HG03095 (cell line): ENCODE results near the gene C17orf50.

ENCODE experiments used
- ATAC-seq: cut with Tn5 transposase; IDR thresholded peaks from one replicate; pipeline ENCODE4 v1.9.1; 2021; ENCODE audit warnings: moderate library complexity; ENCODE audit not compliant: unreplicated experiment

C17orf50 gene

DNA sequence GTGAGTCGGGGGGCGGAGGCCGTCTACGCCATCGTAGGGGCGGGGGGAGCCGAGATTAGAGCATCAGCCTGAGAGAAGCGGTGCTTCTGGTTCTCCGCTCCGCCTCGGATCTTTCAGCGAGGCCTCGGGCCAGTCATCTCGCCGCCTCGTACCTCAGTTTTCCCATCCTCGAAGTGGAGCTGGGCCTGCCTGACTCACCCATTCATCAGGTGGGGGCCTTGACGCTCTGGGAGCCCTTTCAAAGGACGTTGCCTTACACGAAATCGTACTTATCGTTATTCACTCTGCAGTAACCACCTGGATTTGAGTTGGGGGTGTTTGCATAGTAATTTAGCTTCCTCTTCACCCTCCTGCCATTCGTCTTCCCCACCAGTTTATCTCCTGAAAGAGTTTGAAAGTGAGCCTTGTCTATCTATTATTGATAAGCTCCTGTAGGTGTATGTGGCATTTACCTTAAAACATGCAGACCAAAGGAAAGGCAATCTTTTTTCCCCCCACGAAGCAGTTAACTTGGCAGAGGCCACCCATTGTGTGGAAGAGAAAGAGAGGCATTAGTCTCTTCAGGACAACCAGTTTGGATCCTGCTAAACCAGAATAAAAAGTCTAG is 49.3 kb downstream of the C17orf50 start:
- no peak for ATAC-seq

DNA sequence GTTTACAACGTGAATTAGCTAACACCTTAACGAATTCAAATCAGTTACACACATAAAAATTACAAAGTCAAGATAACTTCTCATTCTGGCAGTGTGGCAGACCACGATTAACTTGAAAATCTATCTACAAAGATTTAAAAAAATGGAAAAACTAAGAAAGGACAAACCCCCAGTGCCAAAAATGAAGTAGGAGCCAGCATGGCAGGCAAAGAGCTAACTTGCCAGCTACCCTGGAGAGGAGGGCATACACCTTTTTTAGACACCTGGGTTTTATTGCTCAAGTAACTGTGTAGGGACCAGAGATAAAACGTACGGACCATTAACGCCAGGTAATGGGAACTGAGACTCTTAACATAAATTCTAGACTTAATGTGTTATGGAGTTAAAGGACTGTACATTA is 51.1 kb downstream of the C17orf50 start:
- no peak for ATAC-seq

DNA sequence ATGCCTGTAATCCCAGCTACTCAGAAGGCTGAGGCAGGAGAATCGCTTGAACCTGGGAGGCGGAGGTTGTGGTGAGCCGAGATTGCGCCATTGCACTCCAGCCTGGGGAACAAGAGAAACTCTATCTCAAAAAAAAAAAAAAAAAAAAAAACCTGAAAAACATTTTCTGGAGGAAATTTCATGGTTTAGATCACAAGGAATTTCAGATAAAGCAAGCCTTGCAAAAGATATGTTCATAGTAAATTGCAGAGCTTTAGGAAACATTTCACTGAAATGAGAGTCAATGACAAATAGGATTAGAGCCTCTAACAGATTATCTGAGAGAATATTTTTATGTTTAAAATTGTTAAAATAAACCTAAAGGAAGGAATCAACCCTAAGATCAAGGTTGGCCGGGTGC is 51.8 kb downstream of the C17orf50 start:
- ATAC-seq: no peak
